Measurements from ENCODE around the gene VSIG4.

VSIG4 gene

GRCh38 chrX:66023385-66024091 is 16.3 kb downstream of the VSIG4 start:
- DNase-seq, result no peak

- DNase-seq, result no peak
These were observed 17.1 kb downstream of the VSIG4 start for GRCh38 chrX:66022632-66023384.

DNA sequence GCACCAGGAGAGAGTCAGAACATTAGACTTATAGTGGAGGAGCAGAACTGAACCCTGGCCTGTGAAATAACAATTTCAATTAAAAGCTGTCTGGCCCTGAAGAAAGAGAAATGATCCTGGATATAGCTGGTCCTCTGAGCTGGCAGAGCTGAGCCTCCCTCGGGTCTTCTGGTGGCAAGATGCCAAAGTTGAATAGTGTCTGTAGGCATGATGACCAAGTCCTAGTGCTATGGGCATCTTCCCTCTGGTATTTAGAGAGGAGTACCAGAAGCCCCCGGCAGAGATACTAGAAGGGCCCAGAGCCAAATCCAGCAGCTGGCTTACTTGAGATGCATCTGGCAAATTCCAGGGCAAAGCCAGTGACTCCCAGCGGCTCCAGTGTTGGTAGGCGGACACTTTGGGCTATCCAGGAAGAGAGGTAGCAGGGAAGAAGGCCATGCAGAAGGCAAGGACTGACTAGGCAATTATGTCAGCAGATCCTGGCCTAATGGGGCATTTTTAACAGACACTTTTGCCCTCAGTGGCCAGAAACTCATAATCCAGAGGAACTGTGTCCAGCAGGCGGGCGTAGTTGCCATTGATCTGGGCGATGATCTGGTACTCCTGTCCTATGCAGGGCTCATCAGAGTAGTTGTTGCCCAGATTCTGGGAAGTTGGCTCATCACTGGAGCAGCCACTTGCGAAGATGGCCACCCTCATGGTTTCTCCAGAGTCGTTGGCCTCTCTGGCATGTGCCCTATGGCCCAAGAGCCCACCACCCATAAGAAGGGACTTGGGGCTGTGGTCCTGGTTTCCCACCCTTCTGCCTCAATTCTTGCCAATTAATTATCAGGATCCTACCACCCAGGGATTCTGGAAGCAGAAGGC is 17.9 kb downstream of the VSIG4 start:
- DNase-seq, result no peak

GRCh38 chrX:66021401-66021764 is 18.5 kb downstream of the VSIG4 start:
- DNase-seq, result no peak

GRCh38 chrX:66020631-66021334 is 19.1 kb downstream of the VSIG4 start:
- no peak for DNase-seq

DNA sequence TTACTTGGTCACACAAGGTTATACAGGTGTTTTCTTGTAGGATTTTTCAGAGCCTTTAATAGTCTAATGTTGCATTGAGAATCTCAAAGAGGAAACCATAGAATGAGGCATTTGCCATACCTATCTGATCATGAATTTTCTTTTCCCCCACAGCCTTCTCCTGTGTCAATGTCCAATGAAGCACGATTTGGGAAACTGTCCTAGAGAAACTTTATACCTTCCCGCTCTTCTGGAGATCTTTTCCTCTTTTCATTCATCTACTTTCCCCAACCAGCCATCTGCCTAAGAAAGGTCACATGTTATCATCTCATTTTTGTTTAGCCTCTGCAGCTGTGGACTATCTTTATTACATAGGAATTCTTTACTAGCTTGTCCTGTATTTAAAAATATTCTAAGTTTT is 19.9 kb downstream of the VSIG4 start:
- DNase-seq, result no peak

GRCh38 chrX:66019310-66019652 is 20.6 kb downstream of the VSIG4 start:
- DNase-seq, result no peak

- DNase-seq, result no peak
These were observed 21.1 kb downstream of the VSIG4 start for GRCh38 chrX:66018585-66019309.

DNA sequence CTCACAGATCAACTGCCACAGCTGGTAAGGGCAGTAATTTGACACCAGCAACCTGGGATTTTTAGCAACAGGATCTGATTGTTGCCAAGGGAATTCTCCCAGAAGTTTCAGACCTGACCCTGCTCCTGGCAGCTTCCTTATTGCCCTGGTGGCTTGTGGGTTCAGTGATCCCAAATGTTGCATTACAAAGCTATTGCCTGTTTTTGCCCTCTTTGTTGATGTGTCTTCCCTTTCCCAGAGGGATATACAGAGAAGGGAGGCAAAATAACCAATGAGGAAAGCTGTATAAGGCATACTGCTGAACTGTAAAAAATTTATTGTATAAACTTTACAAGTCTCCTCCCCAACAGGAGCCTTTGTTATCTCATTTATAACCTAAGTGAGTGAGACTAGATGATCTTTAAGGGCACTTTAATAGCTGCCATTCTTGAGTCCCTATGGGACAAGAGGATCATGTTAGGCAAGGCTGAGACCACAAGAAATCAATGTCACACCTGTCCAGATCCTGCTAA is 22.2 kb downstream of the VSIG4 start:
- no peak for DNase-seq

GRCh38 chrX:66016905-66017658 is 22.8 kb downstream of the VSIG4 start:
- DNase-seq, result no peak

GRCh38 chrX:66015900-66016689 is 23.8 kb downstream of the VSIG4 start:
- DNase-seq, result no peak

- DNase-seq, result no peak
These were observed 24.6 kb downstream of the VSIG4 start for GRCh38 chrX:66015152-66015831.

GRCh38 chrX:66014556-66014955 is 25.3 kb downstream of the VSIG4 start:
- no peak for DNase-seq

GRCh38 chrX:66014084-66014483 is 25.8 kb downstream of the VSIG4 start:
- no peak for DNase-seq

DNA sequence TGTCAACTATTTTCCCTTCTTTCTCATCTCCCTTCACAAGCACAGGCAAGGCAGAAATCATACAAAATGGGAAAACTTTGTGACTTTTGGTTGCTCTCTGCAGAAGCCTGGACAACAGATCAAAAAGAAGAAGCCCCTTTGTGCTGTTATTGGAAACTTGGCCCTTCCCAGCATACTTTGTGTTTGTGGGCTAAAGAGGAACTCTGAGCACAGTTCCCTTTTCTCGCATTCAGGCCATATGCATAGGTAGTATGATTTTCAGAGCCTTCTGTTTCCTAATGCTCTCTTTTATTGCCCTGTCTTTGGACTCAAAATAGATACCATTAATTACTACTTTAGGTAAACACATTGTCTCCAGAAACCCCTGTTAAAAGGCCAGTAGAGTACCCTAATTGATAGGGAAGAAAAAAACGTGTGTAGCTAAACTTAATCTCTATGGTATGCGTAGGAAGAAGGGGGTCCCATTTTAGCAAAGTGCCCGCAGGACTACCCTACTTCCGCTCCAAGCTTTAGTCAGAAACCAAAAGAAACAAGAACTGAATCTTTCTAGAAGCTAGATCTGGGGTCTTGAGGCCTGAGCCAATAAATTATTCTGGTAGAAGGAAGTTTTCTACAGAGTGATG is 26.6 kb downstream of the VSIG4 start:
- DNase-seq, result no peak

- DNase-seq, result no peak
These were observed 27.8 kb downstream of the VSIG4 start for GRCh38 chrX:66012094-66012534.

- no peak for DNase-seq
These were observed 30.5 kb downstream of the VSIG4 start for GRCh38 chrX:66009231-66009845.

- no peak for DNase-seq
These were observed 31.4 kb downstream of the VSIG4 start for GRCh38 chrX:66008328-66008970.
